ENCODE data around the gene GLCCI1. TPM values are rescaled to one million over a fixed set of nuclear protein-coding genes. Genes with fewer than 3 reads are reported as not detected.

Gene GLCCI1
- total RNA-seq, 2 experiments from 2014 or later: 12.9 to 13.3 TPM

DNA sequence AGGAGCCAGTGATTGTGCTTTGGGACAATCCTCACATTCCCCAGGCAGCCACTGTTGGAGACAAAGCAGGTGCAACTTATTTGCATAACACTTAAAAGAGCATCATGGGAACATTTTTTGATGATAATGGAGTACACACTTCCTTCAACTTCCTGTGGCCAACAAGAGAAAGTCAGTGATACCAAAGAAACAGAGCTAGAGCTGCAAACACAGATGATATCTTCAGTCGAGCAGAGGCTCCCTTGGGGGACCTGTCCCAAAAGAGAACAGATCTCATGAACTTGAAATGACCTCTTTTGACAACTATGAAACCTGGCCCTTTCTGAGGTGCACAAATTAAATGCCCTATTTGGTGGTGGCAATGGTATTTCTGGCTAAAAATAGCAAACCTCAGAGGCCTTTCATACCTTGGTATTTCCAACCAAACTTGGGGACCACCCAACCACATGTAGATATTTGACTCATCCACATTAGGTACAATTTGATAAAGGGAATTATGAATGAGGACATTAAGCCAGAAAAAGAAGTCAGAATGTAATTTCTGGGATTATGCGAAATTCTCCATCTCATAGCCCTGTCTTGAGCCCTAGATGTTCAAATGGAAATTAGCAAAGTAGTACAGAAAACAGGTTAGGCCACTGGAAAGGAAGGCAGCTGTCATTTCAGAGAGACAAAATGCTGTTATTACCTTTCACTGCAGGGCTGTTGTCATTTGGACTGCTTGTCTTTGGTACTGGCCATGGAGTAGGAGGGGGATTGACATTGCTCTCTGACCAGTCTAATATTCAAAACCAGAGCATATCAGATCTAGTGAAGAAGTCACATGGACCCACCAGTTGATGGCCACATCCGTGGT lies 147.2 kb downstream of the GLCCI1 start:
- intact Hi-C loops (cut with micrococcal nuclease): no loop called here
- CTCF ChIA-PET: interaction anchor here (1.2 kb wide), 1 partner anchor 71 kb away, joined by 3 read pairs; no protein-coding TSS in a partner anchor
- Mint-ChIP-seq H3K4me3 (no peak overlapping the region), H3K9me3 (peaks cover 2% of the 10 kb centered on the region), H3K27ac (no peak overlapping the region), H3K4me1 (ENCODE audit: low read depth) (peaks cover 42% of the 10 kb centered on the region), H3K36me3 (ENCODE audit: low read depth) (no peaks in the 10 kb centered on the region), H3K27me3 (ENCODE audit: low read depth) (no peaks in the 10 kb centered on the region)
- no peak for DNase-seq

DNA sequence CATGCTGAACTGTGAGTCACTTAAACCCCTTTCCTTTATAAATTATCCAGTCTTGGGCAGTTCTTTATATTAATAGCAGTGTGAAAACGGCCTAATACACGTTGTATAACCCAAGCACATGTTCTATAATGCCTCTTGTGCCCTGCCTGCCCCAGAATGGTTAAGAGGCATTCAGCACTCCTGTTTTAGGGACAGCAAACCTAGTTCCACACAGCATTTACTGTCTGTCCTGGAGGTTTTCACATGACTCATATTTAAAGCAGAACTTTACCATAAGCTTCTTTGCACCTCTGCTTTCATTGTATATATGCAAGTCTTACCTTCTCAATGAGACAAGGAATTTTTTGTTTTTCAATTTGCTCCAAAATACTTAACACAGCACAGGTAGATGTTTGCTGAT lies 148.6 kb downstream of the GLCCI1 start:
- H3K4me3 Mint-ChIP-seq: no peak overlapping the region
- no peak for DNase-seq
- peaks cover 46% of the 10 kb centered on the region for H3K4me1 Mint-ChIP-seq (ENCODE audit: low read depth)
- no peak overlapping the region for H3K27ac Mint-ChIP-seq
- CTCF ChIA-PET: interaction anchor here (0.6 to 1.2 kb wide), 2 partner anchors 69 to 1012 kb away, joined by 3 read pairs; no protein-coding TSS in a partner anchor
- intact Hi-C loops (cut with micrococcal nuclease): loop anchor here (1.0 kb wide), 2 partner anchors 8 to 17 kb away; no protein-coding TSS in a partner anchor
- H3K9me3 Mint-ChIP-seq: peaks cover 2% of the 10 kb centered on the region
- H3K27me3 Mint-ChIP-seq (ENCODE audit: low read depth): no peaks in the 10 kb centered on the region
- H3K36me3 Mint-ChIP-seq (ENCODE audit: low read depth): no peaks in the 10 kb centered on the region

DNA sequence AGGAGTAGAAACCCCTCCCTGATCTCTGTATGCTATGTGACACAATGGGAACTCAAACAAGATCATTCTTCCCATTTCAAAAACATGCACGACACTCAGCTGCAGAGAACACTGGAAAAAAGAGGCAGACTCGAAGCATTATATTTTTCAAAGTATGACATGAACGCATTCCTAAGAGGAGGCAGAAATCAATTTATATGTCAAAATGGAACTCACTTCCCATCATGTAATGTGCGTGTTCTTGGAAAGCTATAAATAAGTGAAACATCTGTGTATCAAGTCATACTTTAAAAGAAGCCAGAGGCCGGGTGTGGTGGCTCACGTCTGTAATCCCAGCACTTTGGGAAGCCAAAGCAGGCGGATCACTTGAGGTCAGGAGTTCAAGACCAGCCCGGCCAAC lies 150.7 kb downstream of the GLCCI1 start:
- H3K9me3 Mint-ChIP-seq: peaks cover 2% of the 10 kb centered on the region
- H3K27ac Mint-ChIP-seq: no peak overlapping the region
- H3K4me1 Mint-ChIP-seq (ENCODE audit: low read depth): peaks cover 40% of the 10 kb centered on the region
- no peak for DNase-seq
- no peak overlapping the region for H3K4me3 Mint-ChIP-seq
- intact Hi-C loops (cut with micrococcal nuclease): no loop called here
- CTCF ChIA-PET: no interaction called here
- no peaks in the 10 kb centered on the region for H3K36me3 Mint-ChIP-seq (ENCODE audit: low read depth)
- H3K27me3 Mint-ChIP-seq (ENCODE audit: low read depth): no peaks in the 10 kb centered on the region

GRCh38 chr7:8120390-8121058 lies 151.9 kb downstream of the GLCCI1 start:
- intact Hi-C loops (cut with micrococcal nuclease): no loop called here
- CTCF ChIA-PET: interaction anchor here (0.6 to 1.2 kb wide), 3 partner anchors 10 to 120 kb away, joined by 3 read pairs; no protein-coding TSS in a partner anchor
- no peaks in the 10 kb centered on the region for H3K9me3 Mint-ChIP-seq
- no peaks in the 10 kb centered on the region for H3K36me3 Mint-ChIP-seq (ENCODE audit: low read depth)
- DNase-seq: no peak
- no peak overlapping the region for H3K4me3 Mint-ChIP-seq
- H3K27ac Mint-ChIP-seq: no peak overlapping the region
- H3K27me3 Mint-ChIP-seq (ENCODE audit: low read depth): no peaks in the 10 kb centered on the region
- H3K4me1 Mint-ChIP-seq (ENCODE audit: low read depth): peaks cover 40% of the 10 kb centered on the region

- Mint-ChIP-seq H3K4me3 (no peak overlapping the region), H3K4me1 (ENCODE audit: low read depth) (peaks cover 40% of the 10 kb centered on the region), H3K27ac (peak overlapping the region; percentile 34), H3K9me3 (no peaks in the 10 kb centered on the region), H3K27me3 (ENCODE audit: low read depth) (no peaks in the 10 kb centered on the region), H3K36me3 (ENCODE audit: low read depth) (no peaks in the 10 kb centered on the region)
- CTCF ChIA-PET: interaction anchor here (0.6 to 1.2 kb wide), 2 partner anchors 13 to 121 kb away, joined by 3 read pairs; no protein-coding TSS in a partner anchor
- intact Hi-C loops (cut with micrococcal nuclease): no loop called here
- DNase-seq: no peak
Observed at GRCh38 chr7:8121243-8121642, 152.6 kb downstream of the GLCCI1 start.

DNA sequence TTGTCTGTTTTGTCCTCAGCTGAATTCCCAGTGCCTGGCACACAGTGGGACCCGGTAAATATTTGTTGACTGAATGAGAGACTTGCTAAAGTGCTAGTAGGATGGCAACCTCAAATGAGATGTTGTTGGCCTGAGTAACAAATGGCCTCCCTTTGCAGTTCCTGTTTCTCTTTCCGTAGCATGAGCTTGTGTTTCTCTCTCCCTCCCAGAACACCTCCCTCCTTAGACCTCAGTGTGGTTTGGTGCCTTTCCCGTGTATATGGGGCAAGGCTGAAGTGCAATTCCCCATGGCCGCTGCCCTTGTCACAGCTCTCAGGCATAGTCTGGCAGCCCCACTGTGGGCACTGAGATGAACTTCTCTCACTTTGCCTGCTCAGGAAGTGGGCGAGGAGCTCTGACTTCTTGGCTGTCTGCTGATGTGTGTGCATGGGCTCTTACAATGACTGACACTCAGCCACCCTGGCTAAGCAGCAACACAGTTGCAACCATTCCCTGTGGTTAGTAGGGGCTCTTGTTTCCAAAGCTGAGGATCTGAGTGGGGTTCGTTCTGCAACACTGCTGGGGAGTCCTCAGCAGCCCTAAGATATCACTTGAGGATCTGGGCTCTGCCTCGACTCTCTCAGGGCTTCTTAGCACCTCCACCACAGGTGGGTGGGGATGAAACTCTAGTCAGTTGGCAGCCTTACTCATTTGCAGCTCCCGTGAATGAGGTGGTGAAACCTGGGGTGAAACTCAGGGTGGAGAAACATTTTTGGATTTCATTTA lies 157.3 kb downstream of the GLCCI1 start:
- peaks cover 57% of the 10 kb centered on the region for H3K4me1 Mint-ChIP-seq (ENCODE audit: low read depth)
- CTCF ChIA-PET: interaction anchor here (0.6 to 2.1 kb wide), 11 partner anchors 8 to 480 kb away, joined by 3 to 8 read pairs (median 4); no protein-coding TSS in a partner anchor
- no peaks in the 10 kb centered on the region for H3K9me3 Mint-ChIP-seq
- DNase-seq: peak; percentile 86
- peak overlapping the region; percentile 71 for H3K4me3 Mint-ChIP-seq
- intact Hi-C loops (cut with micrococcal nuclease): loop anchor here (1.0 to 5.0 kb wide), 12 partner anchors 8 to 943 kb away; partner anchors contain the start of genes C1GALT1, GLCCI1, MIOS and UMAD1
- H3K36me3 Mint-ChIP-seq (ENCODE audit: low read depth): no peaks in the 10 kb centered on the region
- H3K27me3 Mint-ChIP-seq (ENCODE audit: low read depth): no peaks in the 10 kb centered on the region
- peak overlapping the region; percentile 96 for H3K27ac Mint-ChIP-seq

DNA sequence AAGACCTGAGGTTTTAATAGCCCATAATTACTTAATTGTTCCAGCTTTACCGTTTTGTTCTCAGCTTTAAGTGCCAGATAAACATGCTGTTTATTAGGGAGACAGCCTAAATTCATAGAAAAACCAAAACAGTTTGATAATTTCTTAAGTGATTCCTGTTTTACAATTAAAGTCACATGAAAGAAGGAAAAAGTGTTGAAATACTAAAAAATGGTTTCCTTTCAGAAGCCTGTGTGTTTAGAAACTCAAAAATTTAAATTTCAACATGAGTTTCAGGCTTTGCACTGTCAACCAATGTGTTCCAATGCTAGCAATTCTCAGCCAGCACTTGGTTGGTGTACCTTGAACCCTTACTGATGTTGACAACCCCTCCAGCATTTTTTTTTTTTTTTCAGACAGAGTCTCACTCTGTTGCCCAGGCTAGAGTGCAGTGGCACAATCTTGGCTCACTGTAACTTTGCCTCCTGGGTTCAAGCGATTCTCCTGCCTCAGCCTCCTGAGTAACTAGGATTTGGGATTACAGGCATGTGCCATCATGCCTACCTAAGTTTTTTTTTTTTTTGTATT lies 158.1 kb downstream of the GLCCI1 start:
- Mint-ChIP-seq H3K4me1 (ENCODE audit: low read depth) (peaks cover 61% of the 10 kb centered on the region), H3K9me3 (no peaks in the 10 kb centered on the region), H3K36me3 (ENCODE audit: low read depth) (no peaks in the 10 kb centered on the region), H3K4me3 (no peak overlapping the region), H3K27me3 (ENCODE audit: low read depth) (no peaks in the 10 kb centered on the region), H3K27ac (peak overlapping the region; percentile 96)
- no peak for DNase-seq
- intact Hi-C loops (cut with micrococcal nuclease): loop anchor here (1.0 to 5.0 kb wide), 11 partner anchors 8 to 944 kb away; partner anchors contain the start of genes C1GALT1, GLCCI1, MIOS and UMAD1
- CTCF ChIA-PET: interaction anchor here (0.6 to 2.1 kb wide), 5 partner anchors 34 to 144 kb away, joined by 3 to 8 read pairs (median 5); no protein-coding TSS in a partner anchor

- intact Hi-C loops (cut with micrococcal nuclease): loop anchor here (5.0 kb wide), 1 partner anchor 561 kb away; the partner anchor contains the start of gene MIOS
- H3K27me3 Mint-ChIP-seq (ENCODE audit: low read depth): no peaks in the 10 kb centered on the region
- CTCF ChIA-PET: interaction anchor here (0.6 kb wide), 1 partner anchor 56 kb away, joined by 4 read pairs; no protein-coding TSS in a partner anchor
- DNase-seq: no peak
- H3K36me3 Mint-ChIP-seq (ENCODE audit: low read depth): no peaks in the 10 kb centered on the region
- no peaks in the 10 kb centered on the region for H3K9me3 Mint-ChIP-seq
- H3K4me3 Mint-ChIP-seq: no peak overlapping the region
- H3K4me1 Mint-ChIP-seq (ENCODE audit: low read depth): peaks cover 80% of the 10 kb centered on the region
- no peak overlapping the region for H3K27ac Mint-ChIP-seq
Observed at GRCh38 chr7:8128449-8129317, 160.1 kb downstream of the GLCCI1 start.

DNA sequence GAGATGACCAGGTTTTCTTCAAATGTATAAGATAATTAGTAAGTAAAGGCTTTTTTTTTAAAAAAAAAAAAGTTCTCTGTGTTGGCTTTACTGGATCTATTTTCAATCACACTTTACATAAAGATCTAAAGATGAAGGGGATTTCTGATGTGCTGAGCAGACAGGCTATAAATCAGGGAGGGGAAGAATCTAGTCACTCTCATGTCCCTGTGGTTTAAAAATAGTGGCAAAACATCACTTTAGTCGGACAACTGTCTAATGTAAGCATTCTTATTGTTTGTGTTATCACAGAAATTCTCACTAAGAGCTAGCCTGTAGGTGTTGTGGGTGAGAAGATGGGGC lies 160.7 kb downstream of the GLCCI1 start:
- H3K4me3 Mint-ChIP-seq: no peak overlapping the region
- no peak for DNase-seq
- no peaks in the 10 kb centered on the region for H3K36me3 Mint-ChIP-seq (ENCODE audit: low read depth)
- peaks cover 86% of the 10 kb centered on the region for H3K4me1 Mint-ChIP-seq (ENCODE audit: low read depth)
- intact Hi-C loops (cut with micrococcal nuclease): loop anchor here (5.0 kb wide), 1 partner anchor 562 kb away; the partner anchor contains the start of gene MIOS
- H3K27ac Mint-ChIP-seq: no peak overlapping the region
- no peaks in the 10 kb centered on the region for H3K9me3 Mint-ChIP-seq
- CTCF ChIA-PET: no interaction called here
- no peaks in the 10 kb centered on the region for H3K27me3 Mint-ChIP-seq (ENCODE audit: low read depth)

DNA sequence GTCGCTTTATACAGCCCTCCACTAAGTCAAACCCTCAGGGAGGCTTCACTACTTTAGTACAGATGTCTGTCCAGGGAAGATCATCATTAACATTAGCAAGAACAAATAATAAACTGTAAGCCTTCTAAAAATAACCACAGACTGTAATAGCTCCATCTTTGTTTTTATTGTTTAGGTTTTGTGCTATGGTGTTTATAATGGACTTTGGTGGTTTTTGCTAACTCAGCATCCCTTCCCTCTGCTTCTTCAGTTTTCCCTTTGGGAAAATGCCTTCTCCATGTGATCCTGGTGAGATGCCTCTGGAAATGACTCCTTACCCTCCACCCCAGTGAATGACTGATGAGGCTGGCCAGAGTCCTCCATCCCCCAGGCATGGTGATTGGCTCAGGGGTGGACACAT lies 162.1 kb downstream of the GLCCI1 start:
- DNase-seq: no peak
- no peaks in the 10 kb centered on the region for H3K9me3 Mint-ChIP-seq
- H3K4me3 Mint-ChIP-seq: no peak overlapping the region
- H3K36me3 Mint-ChIP-seq (ENCODE audit: low read depth): no peaks in the 10 kb centered on the region
- CTCF ChIA-PET: interaction anchor here (1.1 kb wide), 1 partner anchor 60 kb away, joined by 3 read pairs; no protein-coding TSS in a partner anchor
- no peak overlapping the region for H3K27ac Mint-ChIP-seq
- H3K27me3 Mint-ChIP-seq (ENCODE audit: low read depth): no peaks in the 10 kb centered on the region
- H3K4me1 Mint-ChIP-seq (ENCODE audit: low read depth): peaks cover 81% of the 10 kb centered on the region
- intact Hi-C loops (cut with micrococcal nuclease): loop anchor here (5.0 kb wide), 1 partner anchor 973 kb away; no protein-coding TSS in a partner anchor
